ENCODE data around the gene RIMS3.

Gene RIMS3

DNA sequence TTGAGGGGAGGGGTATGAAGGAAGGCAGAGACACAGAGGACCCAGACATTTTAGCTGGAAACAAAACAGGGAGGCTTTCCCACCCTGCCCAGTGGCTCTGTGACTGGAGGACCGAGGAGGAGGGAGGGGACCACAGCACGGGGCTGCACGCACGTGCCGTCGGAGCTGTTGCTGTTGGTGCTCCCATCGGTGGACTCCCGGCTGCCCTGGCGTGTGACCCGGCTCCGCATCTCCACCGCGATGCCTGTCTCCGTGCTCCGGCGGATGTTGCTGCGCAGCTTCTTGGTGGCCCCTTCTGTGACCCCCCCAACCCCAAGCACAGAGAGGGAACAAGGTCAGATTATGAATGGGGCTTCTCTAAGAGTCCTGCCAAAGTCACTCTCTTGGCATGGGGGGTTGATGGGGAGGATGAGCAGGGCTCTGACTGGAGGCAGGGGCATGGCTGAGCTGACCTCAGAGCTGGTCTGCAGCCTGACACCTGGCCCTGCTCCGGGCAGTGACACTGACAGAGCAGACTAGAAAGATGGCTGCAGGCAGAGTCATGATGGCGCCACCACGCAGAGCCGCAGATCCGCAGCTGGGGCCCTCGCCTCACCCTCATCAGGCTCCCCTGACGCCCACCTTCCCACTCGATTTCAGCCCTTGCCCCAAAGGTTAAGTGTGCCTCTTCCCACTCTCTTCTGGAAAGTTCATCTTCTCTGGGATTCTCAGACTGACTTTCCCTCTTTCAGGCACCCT lies 29.6 kb downstream of the RIMS3 start:
- Histone ChIP-seq H3K4me1 (ENCODE audit: control insufficient read depth, low read depth, low read length) (no peaks in the 10 kb centered on the region), H3K9ac (ENCODE audit: low read length) (no peak overlapping the region), H3K56ac (ENCODE audit: low read length) (no peak overlapping the region), H3K4me3 (ENCODE audit: low read length) (no peak overlapping the region), H2AK5ac (ENCODE audit: low read length) (no peak overlapping the region), H2BK5ac (ENCODE audit: low read length) (no peak overlapping the region), H2BK15ac (replicated peaks; ENCODE audit: low read depth) (no peak overlapping the region), H3K79me1 (ENCODE audit: low read length) (no peaks in the 10 kb centered on the region), H2BK120ac (ENCODE audit: low read depth, low read length) (no peak overlapping the region), H3K36me3 (ENCODE audit: control insufficient read depth, insufficient read depth, low read length) (no peaks in the 10 kb centered on the region), H3K79me2 (ENCODE audit: control insufficient read depth, insufficient read depth, low read length) (no peaks in the 10 kb centered on the region), H3K4me2 (ENCODE audit: low read length) (no peak overlapping the region), H3K18ac (ENCODE audit: low read length) (no peak overlapping the region), H3K4ac (ENCODE audit: low read depth, low read length) (no peak overlapping the region), H4K8ac (ENCODE audit: low read depth, low read length) (no peak overlapping the region), H3K27ac (ENCODE audit: low read depth, low read length) (no peak overlapping the region), H4K5ac (ENCODE audit: low read length) (no peak overlapping the region), H3K23ac (ENCODE audit: low read length) (no peak overlapping the region), H3K27me3 (ENCODE audit: insufficient read depth, low read length, poor library complexity) (no peaks in the 10 kb centered on the region)
- no CpG with 5 or more reads among the region's 25 CpGs for WGBS (ENCODE audit: extremely low coverage, insufficient coverage, low lambda C conversion rate)
- no peak for DNase-seq

DNA sequence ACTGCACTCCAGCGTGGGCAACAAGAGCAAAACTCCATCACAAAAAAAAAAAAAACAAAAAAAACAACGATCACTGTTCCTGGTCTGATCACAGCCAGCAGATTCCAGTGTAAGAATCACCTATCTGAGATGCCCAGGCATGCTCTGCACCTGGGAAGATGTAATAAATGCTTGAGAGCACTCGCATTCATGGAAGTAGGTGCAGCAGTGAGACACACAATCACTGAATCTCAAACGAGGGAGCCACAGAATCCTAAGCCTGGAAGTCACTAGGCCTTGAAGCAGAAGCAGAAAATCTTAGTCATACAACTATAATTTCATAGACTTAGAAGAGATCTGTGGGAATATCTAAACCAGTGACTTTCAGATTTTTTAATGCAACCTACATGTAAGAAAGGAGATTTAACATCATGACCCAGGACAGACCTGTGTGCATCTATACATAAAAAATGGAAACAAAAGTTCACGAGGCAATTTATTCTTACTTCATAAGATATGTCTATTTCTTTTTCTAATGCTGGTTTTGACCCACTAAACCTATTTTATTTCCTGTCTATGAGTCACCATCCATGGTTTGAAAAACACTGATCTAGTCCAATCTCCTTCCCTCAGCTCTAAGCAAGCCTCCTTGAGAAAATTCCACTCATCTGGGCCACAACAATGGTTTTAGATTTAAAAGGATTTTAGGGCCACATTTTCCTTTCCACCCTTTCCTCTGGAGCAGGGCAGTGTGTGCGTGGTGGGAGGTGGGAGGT lies 30.4 kb downstream of the RIMS3 start:
- H2AK5ac ChIP-seq (ENCODE audit: low read length): no peak overlapping the region
- H3K27me3 ChIP-seq (ENCODE audit: insufficient read depth, low read length, poor library complexity): no peaks in the 10 kb centered on the region
- no peak overlapping the region for H3K4me3 ChIP-seq (ENCODE audit: low read length)
- H3K27ac ChIP-seq (ENCODE audit: low read depth, low read length): no peak overlapping the region
- no peak overlapping the region for H2BK15ac ChIP-seq (replicated peaks; ENCODE audit: low read depth)
- no peak overlapping the region for H4K8ac ChIP-seq (ENCODE audit: low read depth, low read length)
- no peak overlapping the region for H3K18ac ChIP-seq (ENCODE audit: low read length)
- no peak overlapping the region for H3K9ac ChIP-seq (ENCODE audit: low read length)
- no peak overlapping the region for H2BK120ac ChIP-seq (ENCODE audit: low read depth, low read length)
- H3K4ac ChIP-seq (ENCODE audit: low read depth, low read length): no peak overlapping the region
- H3K23ac ChIP-seq (ENCODE audit: low read length): no peak overlapping the region
- no peaks in the 10 kb centered on the region for H3K79me2 ChIP-seq (ENCODE audit: control insufficient read depth, insufficient read depth, low read length)
- no peak for DNase-seq
- no peak overlapping the region for H4K5ac ChIP-seq (ENCODE audit: low read length)
- no peak overlapping the region for H3K56ac ChIP-seq (ENCODE audit: low read length)
- no peak overlapping the region for H2BK5ac ChIP-seq (ENCODE audit: low read length)
- no peak overlapping the region for H3K4me2 ChIP-seq (ENCODE audit: low read length)
- WGBS (ENCODE audit: extremely low coverage, insufficient coverage, low lambda C conversion rate): no CpG with 5 or more reads among the region's 6 CpGs
- no peaks in the 10 kb centered on the region for H3K79me1 ChIP-seq (ENCODE audit: low read length)
- no peaks in the 10 kb centered on the region for H3K4me1 ChIP-seq (ENCODE audit: control insufficient read depth, low read depth, low read length)
- no peaks in the 10 kb centered on the region for H3K36me3 ChIP-seq (ENCODE audit: control insufficient read depth, insufficient read depth, low read length)

DNA sequence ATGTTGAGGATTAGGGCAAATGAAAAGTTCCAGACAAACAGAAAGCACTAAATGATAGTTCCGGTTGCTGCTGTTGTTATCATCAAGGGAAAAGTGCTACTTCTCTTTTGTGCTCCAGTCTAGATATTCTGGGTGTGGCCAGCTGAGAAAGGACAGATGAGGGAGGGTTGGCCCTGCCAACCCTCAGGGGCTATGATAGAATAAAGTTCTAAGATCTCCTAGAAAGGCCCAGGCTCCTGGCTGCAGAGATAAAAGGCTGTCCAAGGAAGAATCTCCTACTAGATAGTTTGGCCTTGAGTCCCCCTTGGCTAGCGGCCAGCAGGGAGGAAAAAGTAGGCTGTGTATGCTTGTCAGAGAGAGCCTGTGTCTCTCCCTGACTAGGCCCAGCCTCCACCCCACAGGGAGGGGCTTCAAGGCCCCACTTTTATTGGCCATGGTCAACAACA lies 31.5 kb downstream of the RIMS3 start:
- Histone ChIP-seq H2AK5ac (ENCODE audit: low read length) (no peak overlapping the region), H3K79me2 (ENCODE audit: control insufficient read depth, insufficient read depth, low read length) (no peaks in the 10 kb centered on the region), H3K4me1 (ENCODE audit: control insufficient read depth, low read depth, low read length) (no peaks in the 10 kb centered on the region), H3K36me3 (ENCODE audit: control insufficient read depth, insufficient read depth, low read length) (no peaks in the 10 kb centered on the region), H3K79me1 (ENCODE audit: low read length) (no peaks in the 10 kb centered on the region), H3K18ac (ENCODE audit: low read length) (no peak overlapping the region), H4K5ac (ENCODE audit: low read length) (no peak overlapping the region), H2BK120ac (ENCODE audit: low read depth, low read length) (no peak overlapping the region), H3K23ac (ENCODE audit: low read length) (no peak overlapping the region), H3K4me3 (ENCODE audit: low read length) (no peak overlapping the region), H2BK15ac (replicated peaks; ENCODE audit: low read depth) (no peak overlapping the region), H3K4ac (ENCODE audit: low read depth, low read length) (no peak overlapping the region), H3K27me3 (ENCODE audit: insufficient read depth, low read length, poor library complexity) (no peaks in the 10 kb centered on the region), H2BK5ac (ENCODE audit: low read length) (no peak overlapping the region), H3K56ac (ENCODE audit: low read length) (no peak overlapping the region), H4K8ac (ENCODE audit: low read depth, low read length) (no peak overlapping the region), H3K27ac (ENCODE audit: low read depth, low read length) (no peak overlapping the region), H3K9ac (ENCODE audit: low read length) (no peak overlapping the region), H3K4me2 (ENCODE audit: low read length) (no peak overlapping the region)
- no peak for DNase-seq
- WGBS (ENCODE audit: extremely low coverage, insufficient coverage, low lambda C conversion rate): no CpG with 5 or more reads among the region's 2 CpGs

DNA sequence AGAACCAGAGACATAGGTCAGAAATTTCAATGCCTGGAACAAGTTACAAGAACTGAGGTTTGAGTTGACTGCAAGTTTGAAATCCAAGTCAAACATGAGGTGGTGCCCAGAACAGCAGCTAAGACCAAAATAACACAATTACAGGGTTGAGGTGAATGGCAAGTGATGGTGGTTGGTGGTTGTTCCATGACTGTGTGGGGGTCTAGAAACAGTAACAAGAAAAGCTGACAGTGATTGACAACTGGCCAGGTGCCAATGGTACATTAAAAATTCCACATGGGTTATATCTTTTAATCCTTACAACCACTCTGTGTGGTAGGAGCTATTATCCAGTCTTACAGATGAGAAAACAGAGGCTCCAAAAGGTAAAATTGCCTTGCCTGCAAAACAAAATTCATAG lies 32.0 kb downstream of the RIMS3 start:
- H2BK5ac ChIP-seq (ENCODE audit: low read length): no peak overlapping the region

DNA sequence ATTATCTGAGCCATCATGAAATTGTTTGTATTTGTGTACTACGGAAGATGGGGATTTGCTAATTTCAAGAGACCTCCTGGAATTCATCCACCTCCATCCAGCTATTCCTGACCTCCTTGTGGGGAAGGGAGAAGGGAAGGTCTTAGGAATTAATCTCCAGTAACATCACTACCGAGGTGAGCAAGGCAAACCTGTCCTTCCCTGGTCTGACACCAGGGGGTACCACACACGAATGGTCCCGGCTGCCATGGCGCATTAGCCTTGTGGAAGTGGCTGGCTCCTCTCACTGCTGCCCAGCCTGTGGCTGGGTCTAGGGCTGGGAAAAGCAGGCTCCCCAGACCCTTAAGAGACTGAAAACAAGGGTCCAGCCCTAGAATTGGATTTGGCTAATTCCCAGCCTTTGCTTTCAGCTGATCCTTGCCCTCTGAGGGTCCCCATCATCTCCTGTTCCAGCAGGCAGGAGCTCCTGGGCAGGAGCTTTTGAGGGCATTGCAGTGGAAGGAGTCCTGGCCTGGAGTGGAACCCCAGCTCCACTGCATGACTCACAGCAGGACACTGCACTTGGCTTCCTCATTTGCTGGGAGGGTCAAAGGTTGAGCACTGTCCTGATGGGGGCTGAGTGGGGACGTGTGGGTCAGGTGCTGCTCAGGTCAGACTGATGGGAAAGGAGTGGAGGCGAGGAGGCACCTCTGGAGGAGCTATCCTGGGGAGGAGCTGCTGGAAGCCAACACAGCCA lies 34.8 kb downstream of the RIMS3 start:
- Histone ChIP-seq H2BK15ac (replicated peaks; ENCODE audit: low read depth) (no peak overlapping the region), H3K18ac (ENCODE audit: low read length) (no peak overlapping the region), H3K9ac (ENCODE audit: low read length) (no peak overlapping the region), H3K4me1 (ENCODE audit: control insufficient read depth, low read depth, low read length) (no peaks in the 10 kb centered on the region), H3K27me3 (ENCODE audit: insufficient read depth, low read length, poor library complexity) (no peaks in the 10 kb centered on the region), H2BK120ac (ENCODE audit: low read depth, low read length) (no peak overlapping the region), H4K5ac (ENCODE audit: low read length) (no peak overlapping the region), H3K4me2 (ENCODE audit: low read length) (no peak overlapping the region), H3K36me3 (ENCODE audit: control insufficient read depth, insufficient read depth, low read length) (no peaks in the 10 kb centered on the region), H3K56ac (ENCODE audit: low read length) (no peak overlapping the region), H3K79me2 (ENCODE audit: control insufficient read depth, insufficient read depth, low read length) (no peaks in the 10 kb centered on the region), H3K4me3 (ENCODE audit: low read length) (no peak overlapping the region), H4K8ac (ENCODE audit: low read depth, low read length) (no peak overlapping the region), H3K23ac (ENCODE audit: low read length) (no peak overlapping the region), H3K27ac (ENCODE audit: low read depth, low read length) (no peak overlapping the region), H3K4ac (ENCODE audit: low read depth, low read length) (no peak overlapping the region), H3K79me1 (ENCODE audit: low read length) (no peaks in the 10 kb centered on the region), H2BK5ac (ENCODE audit: low read length) (no peak overlapping the region), H2AK5ac (ENCODE audit: low read length) (no peak overlapping the region)
- no CpG with 5 or more reads among the region's 7 CpGs for WGBS (ENCODE audit: extremely low coverage, insufficient coverage, low lambda C conversion rate)
- DNase-seq: peak; percentile 76

More for the DNA sequence above, 32.0 kb downstream of the RIMS3 start:
- Histone ChIP-seq H2BK120ac (ENCODE audit: low read depth, low read length) (no peak overlapping the region), H3K4me3 (ENCODE audit: low read length) (no peak overlapping the region), H3K56ac (ENCODE audit: low read length) (no peak overlapping the region), H3K18ac (ENCODE audit: low read length) (no peak overlapping the region), H2AK5ac (ENCODE audit: low read length) (no peak overlapping the region), H4K8ac (ENCODE audit: low read depth, low read length) (no peak overlapping the region), H3K79me1 (ENCODE audit: low read length) (no peaks in the 10 kb centered on the region), H3K79me2 (ENCODE audit: control insufficient read depth, insufficient read depth, low read length) (no peaks in the 10 kb centered on the region), H4K5ac (ENCODE audit: low read length) (no peak overlapping the region), H3K27ac (ENCODE audit: low read depth, low read length) (no peak overlapping the region), H3K36me3 (ENCODE audit: control insufficient read depth, insufficient read depth, low read length) (no peaks in the 10 kb centered on the region), H2BK15ac (replicated peaks; ENCODE audit: low read depth) (no peak overlapping the region), H3K4ac (ENCODE audit: low read depth, low read length) (no peak overlapping the region), H3K4me2 (ENCODE audit: low read length) (no peak overlapping the region), H3K9ac (ENCODE audit: low read length) (no peak overlapping the region), H3K4me1 (ENCODE audit: control insufficient read depth, low read depth, low read length) (no peaks in the 10 kb centered on the region), H3K23ac (ENCODE audit: low read length) (no peak overlapping the region), H3K27me3 (ENCODE audit: insufficient read depth, low read length, poor library complexity) (no peaks in the 10 kb centered on the region)
- DNase-seq: no peak
